ENCODE measurements around the gene BGLAP.

DNA sequence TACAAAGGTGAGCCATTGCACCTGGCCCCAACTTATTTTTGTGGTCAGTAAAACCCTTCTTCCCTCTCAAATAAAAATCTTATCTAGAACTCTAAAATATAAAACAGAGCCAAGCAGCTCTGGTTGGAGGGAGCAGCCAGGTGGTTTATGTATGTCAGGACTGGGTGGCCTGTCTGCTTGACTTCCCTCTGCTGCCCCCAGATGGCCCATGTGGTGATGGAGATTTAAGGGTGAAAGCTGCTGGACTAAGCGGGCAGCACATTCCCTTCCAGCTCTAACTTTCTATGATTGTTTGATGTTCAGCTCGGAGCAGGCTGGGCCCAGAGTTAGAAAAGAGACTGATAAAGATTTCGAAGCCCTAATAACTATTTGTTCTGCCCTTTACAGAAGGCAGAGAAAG is 17.8 kb downstream of the BGLAP start:
- TF ChIP-seq POLR2AphosphoS5 (IDR thresholded peaks at IDR 0.05; ENCODE audit: low read depth, low read length) (no peak), FOXP2 (optimal IDR thresholded peaks at IDR 0.05; ENCODE audit: borderline replicate concordance, extremely low read depth, extremely low read length, insufficient read depth) (no peak), TAF1 (IDR thresholded peaks at IDR 0.05; ENCODE audit: borderline replicate concordance, insufficient read depth, low read length) (no peak), SIN3A (IDR thresholded peaks at IDR 0.05; ENCODE audit: borderline replicate concordance, insufficient read depth, low read length) (no peak)
- TF ChIP-seq, protein P1, sequence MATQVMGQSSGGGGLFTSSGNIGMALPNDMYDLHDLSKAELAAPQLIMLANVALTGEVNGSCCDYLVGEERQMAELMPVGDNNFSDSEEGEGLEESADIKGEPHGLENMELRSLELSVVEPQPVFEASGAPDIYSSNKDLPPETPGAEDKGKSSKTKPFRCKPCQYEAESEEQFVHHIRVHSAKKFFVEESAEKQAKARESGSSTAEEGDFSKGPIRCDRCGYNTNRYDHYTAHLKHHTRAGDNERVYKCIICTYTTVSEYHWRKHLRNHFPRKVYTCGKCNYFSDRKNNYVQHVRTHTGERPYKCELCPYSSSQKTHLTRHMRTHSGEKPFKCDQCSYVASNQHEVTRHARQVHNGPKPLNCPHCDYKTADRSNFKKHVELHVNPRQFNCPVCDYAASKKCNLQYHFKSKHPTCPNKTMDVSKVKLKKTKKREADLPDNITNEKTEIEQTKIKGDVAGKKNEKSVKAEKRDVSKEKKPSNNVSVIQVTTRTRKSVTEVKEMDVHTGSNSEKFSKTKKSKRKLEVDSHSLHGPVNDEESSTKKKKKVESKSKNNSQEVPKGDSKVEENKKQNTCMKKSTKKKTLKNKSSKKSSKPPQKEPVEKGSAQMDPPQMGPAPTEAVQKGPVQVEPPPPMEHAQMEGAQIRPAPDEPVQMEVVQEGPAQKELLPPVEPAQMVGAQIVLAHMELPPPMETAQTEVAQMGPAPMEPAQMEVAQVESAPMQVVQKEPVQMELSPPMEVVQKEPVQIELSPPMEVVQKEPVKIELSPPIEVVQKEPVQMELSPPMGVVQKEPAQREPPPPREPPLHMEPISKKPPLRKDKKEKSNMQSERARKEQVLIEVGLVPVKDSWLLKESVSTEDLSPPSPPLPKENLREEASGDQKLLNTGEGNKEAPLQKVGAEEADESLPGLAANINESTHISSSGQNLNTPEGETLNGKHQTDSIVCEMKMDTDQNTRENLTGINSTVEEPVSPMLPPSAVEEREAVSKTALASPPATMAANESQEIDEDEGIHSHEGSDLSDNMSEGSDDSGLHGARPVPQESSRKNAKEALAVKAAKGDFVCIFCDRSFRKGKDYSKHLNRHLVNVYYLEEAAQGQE (IDR thresholded peaks at IDR 0.05; ENCODE audit: insufficient read depth in 1 of 2, low read depth in 2 of 2, low read length in 2 of 2): no peak
